Pancreas (tissue), 10 donors: ENCODE data around the gene ATP6AP1. TPM values are rescaled to one million over a fixed set of nuclear protein-coding genes. Genes with fewer than 3 reads are reported as not detected.

Experiments
- ATAC-seq, 4 donors: fragments of 200-7000 bp; cut with Tn5 transposase; one replicate each; pipeline versions ENCODE4 v1.8.0 to v1.9.1; 2020; ENCODE audit warnings: mild to moderate bottlenecking in 4 of 4, moderate library complexity in 4 of 4
- DNase-seq, 6 donors: peaks; one replicate each; pipeline ENCODE4 v3.0.0-alpha.2; 2020
- FAIRE-seq: peaks from 2 replicates; lab custom pipeline; 2012; peaks lifted over from hg19 to GRCh38; lab: Jason Lieb, UNC
- H3K27ac ChIP-seq, 4 donors: fragments of 200-600 bp; sonication (generic); 1 replicate in 3 of 4; 2 replicates in 1 of 4; pipeline versions ENCODE4 v1.5.0 to v1.8.0; 2020
- H3K27me3 ChIP-seq, 4 donors: fragments of 200-600 bp; one replicate each; pipeline ENCODE4 v1.8.0; 2021
- H3K36me3 ChIP-seq, 3 donors: fragments of 200-600 bp; sonication (generic) in 1 of 3; one replicate each; pipeline versions ENCODE4 v1.5.0 to v1.8.0; 2020 to 2021
- H3K4me1 ChIP-seq, 3 donors: fragments of 200-600 bp; one replicate each; pipeline ENCODE4 v1.8.0; 2021
- H3K4me3 ChIP-seq, 4 donors: fragments of 200-600 bp; sonication (generic) in 2 of 4; one replicate each; pipeline versions ENCODE4 v1.5.0 to v1.8.0; 2020 to 2021
- H3K9me3 ChIP-seq, 4 donors: fragments of 200-600 bp; one replicate each; pipeline ENCODE4 v1.8.0; 2021
- WGBS, 2 donors: extraction: QIAGEN DNeasy Blood & Tissue Kit; methylation state at CpG; one replicate each; pipeline ENCODE4 v1.1.7; 2013; 5-methylcytosine and 5-hydroxymethylcytosine counted together
- intact Hi-C, 3 donors: fragments of 100-400 bp; cut with DNase I; formaldehyde crosslinking; loops; one replicate each; pipeline versions ENCODE4 v1.11.1 to v1.14.2; 2022
- polyA plus RNA-seq, 2 donors: library from polyadenylated mRNA; stranded (reverse); fragments of 200-250 nt; gene quantifications; one replicate each; pipeline ENCODE4 v1.2.3, GENCODE V29; 2013
- total RNA-seq, 6 donors: library from RNA; stranded (reverse); fragmentation: NEBNext Ultra II Directional in 4 of 6; extraction: Animal tissue kit (Norgen Biotek cat#: 25700) in 4 of 6; gene quantifications; one replicate each; pipeline versions ENCODE4 v1.2.1 to v1.2.4, GENCODE V29; 2021 to 2023
- TF ChIP-seq, protein P1 (sequence below), 4 donors: fragments of 200-600 bp; sonication (generic) in 3 of 4; IDR thresholded peaks; one replicate each; pipeline versions ENCODE4 v1.5.0 to v1.8.0; 2021; ENCODE audit warnings: antibody characterized with exemption in 4 of 4
- donor health status: healthy with polysubstance abuse.
- donor health status: DM: no; HTN: no; CAD: no; lungs with moderate emphysema.
- donor health status: DM: no; HTN: no; CAD: no.
- donor health status: control.
- donor health status: control.
- donor health status: Bipolar disorder and iron deficiency.
- donor health status: DM: yes; HTN: yes; CAD: no.
- donor health status: DM: no; HTN: no; CAD: no.
- donor health status: DM: no; HTN: no; CAD: no.
- donor health status: DM: yes; HTN: yes; CAD: no.

ATP6AP1 gene
- total and polyA plus RNA-seq, 8 donors, result 27.8 to 82.4 (median 37.7) TPM

- H3K4me1 ChIP-seq, result no peaks in the 10 kb centered on the region
- 90 to 93% methylated on average over 9 of the region's 9 CpGs for WGBS, 2 donors
- peaks cover 0 to 9% (median 5%) of the 10 kb centered on the region in 3 donors for H3K36me3 ChIP-seq
- FAIRE-seq, result no peak
- no peak for DNase-seq
- intact Hi-C loops, result no loop called here
- H3K4me3 ChIP-seq, result no peak overlapping the region
- ATAC-seq, result no peak
- no peak overlapping the region for H3K27ac ChIP-seq
- H3K9me3 ChIP-seq, result no peaks in the 10 kb centered on the region
- no peaks in the 10 kb centered on the region for H3K27me3 ChIP-seq
- TF ChIP-seq, protein P1, sequence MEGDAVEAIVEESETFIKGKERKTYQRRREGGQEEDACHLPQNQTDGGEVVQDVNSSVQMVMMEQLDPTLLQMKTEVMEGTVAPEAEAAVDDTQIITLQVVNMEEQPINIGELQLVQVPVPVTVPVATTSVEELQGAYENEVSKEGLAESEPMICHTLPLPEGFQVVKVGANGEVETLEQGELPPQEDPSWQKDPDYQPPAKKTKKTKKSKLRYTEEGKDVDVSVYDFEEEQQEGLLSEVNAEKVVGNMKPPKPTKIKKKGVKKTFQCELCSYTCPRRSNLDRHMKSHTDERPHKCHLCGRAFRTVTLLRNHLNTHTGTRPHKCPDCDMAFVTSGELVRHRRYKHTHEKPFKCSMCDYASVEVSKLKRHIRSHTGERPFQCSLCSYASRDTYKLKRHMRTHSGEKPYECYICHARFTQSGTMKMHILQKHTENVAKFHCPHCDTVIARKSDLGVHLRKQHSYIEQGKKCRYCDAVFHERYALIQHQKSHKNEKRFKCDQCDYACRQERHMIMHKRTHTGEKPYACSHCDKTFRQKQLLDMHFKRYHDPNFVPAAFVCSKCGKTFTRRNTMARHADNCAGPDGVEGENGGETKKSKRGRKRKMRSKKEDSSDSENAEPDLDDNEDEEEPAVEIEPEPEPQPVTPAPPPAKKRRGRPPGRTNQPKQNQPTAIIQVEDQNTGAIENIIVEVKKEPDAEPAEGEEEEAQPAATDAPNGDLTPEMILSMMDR (IDR thresholded peaks at IDR 0.05), result no peak
Measured at GRCh38 chrX:154452823-154453222, 24.3 kb downstream of the ATP6AP1 start.

DNA sequence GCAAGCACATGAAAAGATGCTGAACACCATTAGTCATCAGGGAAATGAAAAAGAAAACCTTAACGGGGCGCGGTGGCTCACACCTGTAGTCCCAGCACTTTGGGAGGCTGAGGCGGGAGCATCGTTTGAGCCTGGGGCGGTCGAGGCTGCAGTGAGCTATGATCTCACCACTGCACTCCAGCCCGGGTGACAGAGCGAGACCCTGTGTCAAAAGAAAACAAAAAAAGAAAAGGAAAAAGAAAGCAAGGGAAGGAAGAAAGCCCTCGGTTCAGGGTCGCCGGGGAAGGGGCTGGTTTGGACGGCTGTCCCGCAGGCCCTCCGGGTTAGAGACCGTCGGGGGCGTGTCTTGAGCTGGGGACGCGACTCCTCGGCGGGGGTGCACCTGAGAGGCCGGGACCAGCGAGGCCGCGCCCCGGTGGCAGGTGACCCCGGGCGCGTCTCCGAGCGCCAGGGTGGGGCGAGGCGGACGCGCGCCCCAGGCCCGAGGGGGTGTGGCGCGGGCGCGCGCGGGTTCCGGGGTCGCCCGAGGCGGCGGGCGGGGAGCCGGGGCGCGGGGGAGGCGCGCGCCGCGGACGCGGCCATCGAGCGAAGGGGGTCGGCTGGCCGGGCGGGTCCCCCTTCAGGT is 29.1 kb downstream of the ATP6AP1 start:
- H3K4me1 ChIP-seq, result no peaks in the 10 kb centered on the region
- WGBS, 2 donors, result 2 to 34% methylated on average over 43 to 65 of the region's 65 CpGs
- TF ChIP-seq, protein P1 (IDR thresholded peaks at IDR 0.05), result no peak
- peak; percentile 37 to 82 (median 59) for DNase-seq
- no peaks in the 10 kb centered on the region for H3K27me3 ChIP-seq
- H3K9me3 ChIP-seq, result no peaks in the 10 kb centered on the region
- H3K4me3 ChIP-seq, result peak overlapping the region; percentile 16 to 54 (median 40)
- FAIRE-seq, result no peak
- ATAC-seq, result peak; percentile 62 to 86 (median 70)
- no peaks in the 10 kb centered on the region for H3K36me3 ChIP-seq
- intact Hi-C loops, result no loop called here
- peak overlapping the region in 2 of 4 donors; percentile 22 to 33 for H3K27ac ChIP-seq

- Histone ChIP-seq H3K4me1 (no peaks in the 10 kb centered on the region), H3K4me3 (peak within 1 kb of the TSS; percentile 26 to 57 (median 53)), H3K36me3 (no peaks in the 10 kb centered on the region), H3K27me3 (no peaks in the 10 kb centered on the region), H3K9me3 (no peaks in the 10 kb centered on the region), H3K27ac (peak within 1 kb of the TSS in 2 of 4 donors; percentile 22 to 33)
- TF ChIP-seq, protein P1 (IDR thresholded peaks at IDR 0.05), result no peak
- ATAC-seq (peak; percentile 72 to 77 (median 74)), FAIRE-seq (no peak), DNase-seq (peak in 5 of 6 donors; percentile 27 to 85 (median 70))
- WGBS, 2 donors, result 0 to 41% methylated on average over 40 to 86 of the region's 88 CpGs
- intact Hi-C loops, result no loop called here
Measured at GRCh38 chrX:154458116-154458953, 29.9 kb downstream of the ATP6AP1 start, which contains the start of gene PLXNA3. TSS of gene PLXNA3 (plus strand) at chrX:154458281. CDS start at chrX:154460184, 1,903 bp downstream.

DNA sequence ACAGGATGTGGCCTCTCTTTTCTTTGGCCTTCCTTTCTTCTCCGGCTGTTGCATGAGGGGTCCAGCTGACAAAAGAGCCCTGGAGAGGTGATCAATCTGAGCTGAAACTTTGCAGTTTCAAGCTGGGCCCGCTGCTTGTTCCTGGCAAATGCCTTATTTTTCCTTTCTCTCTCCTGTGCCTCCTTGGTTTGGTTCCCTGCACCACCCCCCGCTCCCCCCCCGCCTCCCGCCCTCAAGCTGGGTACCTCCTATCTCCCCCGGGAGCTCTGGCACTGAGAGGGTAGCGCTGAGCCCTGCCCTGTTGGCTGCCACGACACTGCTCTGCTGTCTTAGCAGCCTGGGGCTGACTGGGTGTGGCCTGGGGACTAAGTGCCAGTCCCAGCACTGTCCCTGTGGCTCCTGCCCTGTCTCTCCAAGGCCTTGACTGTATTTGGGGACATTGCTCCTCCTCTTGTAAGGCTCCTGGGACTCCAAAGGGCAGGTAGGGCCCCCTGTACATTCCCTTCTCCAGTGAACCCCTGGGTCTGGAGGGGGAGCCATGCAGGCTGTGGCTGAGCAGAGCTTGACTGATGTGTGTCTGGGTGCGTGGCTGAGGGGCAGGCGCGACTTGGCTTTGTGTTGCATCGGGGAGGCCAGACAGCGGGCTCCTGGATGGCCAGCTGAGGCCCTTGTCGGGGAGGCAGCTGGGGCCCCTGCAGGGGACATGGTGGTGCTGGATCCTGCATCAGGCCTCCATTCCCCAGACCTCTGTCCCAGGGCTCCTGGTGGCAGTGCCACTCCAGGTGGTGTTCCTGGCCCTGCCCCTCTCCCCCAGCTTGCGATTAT is 30.7 kb downstream of the ATP6AP1 start:
- TF ChIP-seq, protein P1 (IDR thresholded peaks at IDR 0.05), result no peak
- H3K4me3 ChIP-seq, result peak overlapping the region in 3 of 4 donors; percentile 52 to 57 (median 54)
- intact Hi-C loops, result no loop called here
- no peaks in the 10 kb centered on the region for H3K27me3 ChIP-seq
- peak in 3 of 6 donors; percentile 21 to 65 (median 54) for DNase-seq
- ATAC-seq, result peak; percentile 49 to 74 (median 70)
- WGBS, 2 donors, result 33 to 58% methylated on average over 13 to 15 of the region's 15 CpGs
- no peak overlapping the region for H3K27ac ChIP-seq
- no peak for FAIRE-seq
- H3K4me1 ChIP-seq, result no peaks in the 10 kb centered on the region
- no peaks in the 10 kb centered on the region for H3K9me3 ChIP-seq
- H3K36me3 ChIP-seq, result no peaks in the 10 kb centered on the region
